Thymus (tissue), 11 donors: ENCODE results near the gene CYP21A2. TPM values are rescaled to one million over a fixed set of nuclear protein-coding genes. Genes with fewer than 3 reads are reported as not detected.
"Not testable (repeated sequence)": the region's sequence is repeated elsewhere in the genome, so short reads cannot be mapped to it uniquely, and the experiment has no call there.

Experiments
- DNase-seq, 9 donors: peaks; one replicate each; pipeline ENCODE4 v3.0.0-alpha.2; 2013; ENCODE audit warnings: low spot score in 9 of 9, low read depth in 6 of 9, missing footprints in 1 of 9
- H3K27ac ChIP-seq, 2 donors: one replicate each; pipeline ENCODE4 v1.5.1; 2013; ENCODE audit warnings: control low read depth in 1 of 2, low read depth in 1 of 2, low read length in 1 of 2, mild to moderate bottlenecking in 1 of 2, moderate library complexity in 1 of 2
- H3K27me3 ChIP-seq, 2 donors: one replicate each; pipeline ENCODE4 v1.5.1; 2013; ENCODE audit warnings: low read length in 1 of 2; ENCODE audit not compliant: control insufficient read depth in 2 of 2, insufficient read depth in 1 of 2
- H3K36me3 ChIP-seq, 2 donors: one replicate each; pipeline ENCODE4 v1.5.1; 2013; ENCODE audit warnings: low read length in 1 of 2, mild to moderate bottlenecking in 1 of 2, moderate library complexity in 1 of 2; ENCODE audit not compliant: control insufficient read depth in 2 of 2, insufficient read depth in 2 of 2
- H3K4me1 ChIP-seq, 2 donors: one replicate each; pipeline ENCODE4 v1.5.1; 2013; ENCODE audit warnings: low read length in 2 of 2; ENCODE audit not compliant: control insufficient read depth in 2 of 2, insufficient read depth in 2 of 2
- H3K4me3 ChIP-seq, 2 donors: one replicate each; pipeline ENCODE4 v1.5.1; 2013; ENCODE audit warnings: low read length in 2 of 2, control low read depth in 1 of 2, mild to moderate bottlenecking in 1 of 2
- H3K9me3 ChIP-seq, 2 donors: one replicate each; pipeline ENCODE4 v1.5.1; 2013; ENCODE audit warnings: low read length in 1 of 2, mild to moderate bottlenecking in 1 of 2; ENCODE audit not compliant: control insufficient read depth in 2 of 2, insufficient read depth in 1 of 2
- WGBS: extraction: QIAGEN DNeasy Blood & Tissue Kit; methylation state at CpG from one replicate; pipeline ENCODE4 v1.1.7; 2013; 5-methylcytosine and 5-hydroxymethylcytosine counted together
- polyA plus RNA-seq: library from polyadenylated mRNA; stranded (reverse); fragments of 200-250 nt; gene quantifications from one replicate; pipeline ENCODE4 v1.2.3, GENCODE V29; 2013
- total RNA-seq: library from RNA; stranded (reverse); fragments of 120-200 nt; gene quantifications from one replicate; pipeline ENCODE4 v1.2.4, GENCODE V29; 2013
- donor health status: healthy.

Gene CYP21A2
- total and polyA plus RNA-seq, 2 donors, result 0.24 to 15.7 TPM

DNA sequence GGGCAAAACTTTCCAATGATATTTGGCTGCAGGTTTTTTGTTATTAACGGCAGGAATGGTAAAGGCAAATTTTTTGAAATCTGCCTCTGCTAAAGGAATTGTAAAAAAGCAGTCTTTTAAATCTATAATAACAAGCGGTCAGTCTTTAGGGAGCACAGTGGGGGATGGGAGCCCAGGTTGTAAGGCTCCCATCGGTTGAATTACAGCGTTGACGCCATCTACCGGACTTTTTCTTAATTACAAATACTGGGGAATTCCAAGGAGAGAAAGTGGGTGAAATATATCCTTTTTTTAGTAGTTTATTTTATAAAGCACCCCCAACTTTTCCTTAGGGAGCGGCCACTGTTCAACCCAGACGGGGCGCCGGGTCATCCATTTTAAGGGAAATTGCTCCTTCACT is 16.1 kb upstream of the CYP21A2 start:
- not testable (repeated sequence) for H3K4me3 ChIP-seq, H3K4me1 ChIP-seq, DNase-seq, H3K27ac ChIP-seq, H3K9me3 ChIP-seq, H3K36me3 ChIP-seq, H3K27me3 ChIP-seq
- WGBS, result no CpG with 5 or more reads among the region's 10 CpGs

DNA sequence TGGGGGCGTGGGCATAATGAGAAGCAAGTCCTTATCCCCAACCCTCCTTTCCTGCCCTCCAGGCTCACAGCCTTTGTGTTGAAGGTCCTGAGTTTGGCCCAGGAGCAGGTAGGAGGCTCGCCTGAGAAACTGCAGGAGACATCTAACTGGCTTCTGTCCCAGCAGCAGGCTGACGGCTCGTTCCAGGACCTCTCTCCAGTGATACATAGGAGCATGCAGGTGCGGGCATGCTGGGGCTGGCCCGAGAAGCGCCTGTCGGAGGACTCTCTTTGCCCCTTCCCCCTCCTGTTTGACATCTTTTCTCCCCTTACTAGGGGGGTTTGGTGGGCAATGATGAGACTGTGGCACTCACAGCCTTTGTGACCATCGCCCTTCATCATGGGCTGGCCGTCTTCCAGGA is 9.6 kb upstream of the CYP21A2 start:
- H3K27me3 ChIP-seq, H3K9me3 ChIP-seq, H3K36me3 ChIP-seq, H3K4me1 ChIP-seq, H3K4me3 ChIP-seq, H3K27ac ChIP-seq, DNase-seq: not testable (repeated sequence)
- WGBS, result 88% methylated on average over 7 of the region's 10 CpGs

GRCh38 chr6:32029553-32029952 is 8.7 kb upstream of the CYP21A2 start:
- not testable (repeated sequence) for DNase-seq, H3K4me1 ChIP-seq

GRCh38 chr6:32035283-32036013 is 2.8 kb upstream of the CYP21A2 start:
- no CpG with 5 or more reads among the region's 16 CpGs for WGBS
- not testable (repeated sequence) for H3K4me1 ChIP-seq, H3K9me3 ChIP-seq, H3K27me3 ChIP-seq, H3K36me3 ChIP-seq, H3K27ac ChIP-seq, DNase-seq, H3K4me3 ChIP-seq

More at GRCh38 chr6:32029553-32029952, 8.7 kb upstream of the CYP21A2 start:
- not testable (repeated sequence) for H3K36me3 ChIP-seq, H3K4me3 ChIP-seq, H3K27ac ChIP-seq, H3K9me3 ChIP-seq, H3K27me3 ChIP-seq
- 94% methylated on average over 8 of the region's 14 CpGs for WGBS

- WGBS, result 63% methylated on average over 4 of the region's 5 CpGs
- not testable (repeated sequence) for H3K36me3 ChIP-seq, DNase-seq, H3K4me3 ChIP-seq, H3K4me1 ChIP-seq, H3K27ac ChIP-seq, H3K27me3 ChIP-seq, H3K9me3 ChIP-seq
Measured at GRCh38 chr6:32037136-32037535, 1.1 kb upstream of the CYP21A2 start.

DNA sequence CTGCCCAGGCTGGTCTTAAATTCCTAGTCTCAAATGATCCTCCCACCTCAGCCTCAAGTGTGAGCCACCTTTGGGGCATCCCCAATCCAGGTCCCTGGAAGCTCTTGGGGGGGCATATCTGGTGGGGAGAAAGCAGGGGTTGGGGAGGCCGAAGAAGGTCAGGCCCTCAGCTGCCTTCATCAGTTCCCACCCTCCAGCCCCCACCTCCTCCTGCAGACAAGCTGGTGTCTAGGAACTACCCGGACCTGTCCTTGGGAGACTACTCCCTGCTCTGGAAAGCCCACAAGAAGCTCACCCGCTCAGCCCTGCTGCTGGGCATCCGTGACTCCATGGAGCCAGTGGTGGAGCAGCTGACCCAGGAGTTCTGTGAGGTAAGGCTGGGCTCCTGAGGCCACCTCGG is 663 bp downstream of the CYP21A2 start:
- not testable (repeated sequence) for H3K27ac ChIP-seq, H3K27me3 ChIP-seq, H3K36me3 ChIP-seq, H3K9me3 ChIP-seq, DNase-seq, H3K4me1 ChIP-seq, H3K4me3 ChIP-seq
- whole genome bisulfite sequencing, result 98% methylated on average over 4 of the region's 5 CpGs

DNA sequence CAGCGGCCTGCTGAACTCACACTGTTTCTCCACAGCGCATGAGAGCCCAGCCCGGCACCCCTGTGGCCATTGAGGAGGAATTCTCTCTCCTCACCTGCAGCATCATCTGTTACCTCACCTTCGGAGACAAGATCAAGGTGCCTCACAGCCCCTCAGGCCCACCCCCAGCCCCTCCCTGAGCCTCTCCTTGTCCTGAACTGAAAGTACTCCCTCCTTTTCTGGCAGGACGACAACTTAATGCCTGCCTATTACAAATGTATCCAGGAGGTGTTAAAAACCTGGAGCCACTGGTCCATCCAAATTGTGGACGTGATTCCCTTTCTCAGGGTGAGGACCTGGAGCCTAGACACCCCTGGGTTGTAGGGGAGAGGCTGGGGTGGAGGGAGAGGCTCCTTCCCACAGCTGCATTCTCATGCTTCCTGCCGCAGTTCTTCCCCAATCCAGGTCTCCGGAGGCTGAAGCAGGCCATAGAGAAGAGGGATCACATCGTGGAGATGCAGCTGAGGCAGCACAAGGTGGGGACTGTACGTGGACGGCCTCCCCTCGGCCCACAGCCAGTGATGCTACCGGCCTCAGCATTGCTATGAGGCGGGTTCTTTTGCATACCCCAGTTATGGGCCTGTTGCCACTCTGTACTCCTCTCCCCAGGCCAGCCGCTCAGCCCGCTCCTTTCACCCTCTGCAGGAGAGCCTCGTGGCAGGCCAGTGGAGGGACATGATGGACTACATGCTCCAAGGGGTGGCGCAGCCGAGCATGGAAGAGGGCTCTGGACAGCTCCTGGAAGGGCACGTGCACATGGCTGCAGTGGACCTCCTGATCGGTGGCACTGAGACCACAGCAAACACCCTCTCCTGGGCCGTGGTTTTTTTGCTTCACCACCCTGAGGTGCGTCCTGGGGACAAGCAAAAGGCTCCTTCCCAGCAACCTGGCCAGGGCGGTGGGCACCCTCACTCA is 1.4 kb downstream of the CYP21A2 start:
- not testable (repeated sequence) for H3K4me3 ChIP-seq, H3K36me3 ChIP-seq, H3K27me3 ChIP-seq, H3K9me3 ChIP-seq, H3K4me1 ChIP-seq, H3K27ac ChIP-seq, DNase-seq
- WGBS, result 87% methylated on average over 22 of the region's 24 CpGs

DNA sequence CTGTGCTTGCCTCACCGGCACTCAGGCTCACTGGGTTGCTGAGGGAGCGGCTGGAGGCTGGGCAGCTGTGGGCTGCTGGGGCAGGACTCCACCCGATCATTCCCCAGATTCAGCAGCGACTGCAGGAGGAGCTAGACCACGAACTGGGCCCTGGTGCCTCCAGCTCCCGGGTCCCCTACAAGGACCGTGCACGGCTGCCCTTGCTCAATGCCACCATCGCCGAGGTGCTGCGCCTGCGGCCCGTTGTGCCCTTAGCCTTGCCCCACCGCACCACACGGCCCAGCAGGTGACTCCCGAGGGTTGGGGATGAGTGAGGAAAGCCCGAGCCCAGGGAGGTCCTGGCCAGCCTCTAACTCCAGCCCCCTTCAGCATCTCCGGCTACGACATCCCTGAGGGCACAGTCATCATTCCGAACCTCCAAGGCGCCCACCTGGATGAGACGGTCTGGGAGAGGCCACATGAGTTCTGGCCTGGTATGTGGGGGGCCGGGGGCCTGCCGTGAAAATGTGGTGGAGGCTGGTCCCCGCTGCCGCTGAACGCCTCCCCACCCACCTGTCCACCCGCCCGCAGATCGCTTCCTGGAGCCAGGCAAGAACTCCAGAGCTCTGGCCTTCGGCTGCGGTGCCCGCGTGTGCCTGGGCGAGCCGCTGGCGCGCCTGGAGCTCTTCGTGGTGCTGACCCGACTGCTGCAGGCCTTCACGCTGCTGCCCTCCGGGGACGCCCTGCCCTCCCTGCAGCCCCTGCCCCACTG is 2.3 kb downstream of the CYP21A2 start:
- 95% methylated on average over 24 of the region's 43 CpGs for WGBS
- not testable (repeated sequence) for DNase-seq, H3K27me3 ChIP-seq, H3K27ac ChIP-seq, H3K4me3 ChIP-seq, H3K4me1 ChIP-seq, H3K36me3 ChIP-seq, H3K9me3 ChIP-seq

- DNase-seq, H3K27ac ChIP-seq, H3K4me1 ChIP-seq, H3K9me3 ChIP-seq, H3K4me3 ChIP-seq, H3K36me3 ChIP-seq, H3K27me3 ChIP-seq: not testable (repeated sequence)
- WGBS, result 85% methylated on average over 6 of the region's 13 CpGs
Measured at GRCh38 chr6:32041050-32041321, 2.8 kb downstream of the CYP21A2 start.
